OCI-LY7 (cell line): ENCODE measurements around the gene BCAT1. TPM values are rescaled to one million over a fixed set of nuclear protein-coding genes. Genes with fewer than 3 reads are reported as not detected.

ENCODE experiments used
- BruUV-seq: library from RNA; stranded (reverse); fragments of 400-500 nt; replicated peaks from 2 replicates; lab custom pipeline; 2021; lab: Mats Ljungman, UMichigan
- CTCF ChIA-PET: fragments of 300-600 bp; sonication (Branson Sonifier 250); formaldehyde crosslinking; loops from one replicate; lab custom pipeline; 2022; ENCODE audit warnings: antibody characterized with exemption; ENCODE audit not compliant: unreplicated experiment; lab: Charles Lee
- POLR2A ChIA-PET: fragments of 300-600 bp; sonication (Branson Sonifier 250); formaldehyde crosslinking; loops from one replicate; lab custom pipeline; 2022; ENCODE audit warnings: antibody characterized with exemption; lab: Charles Lee
- DNase-seq: peaks from one replicate; pipeline ENCODE4 v3.0.0-alpha.2; 2015; ENCODE audit warnings: low spot score
- H2AFZ ChIP-seq: fragments of 200-600 bp; sonication (generic), shearing (Covaris generic); 2 replicates; pipeline ENCODE4 v1.6.1; 2014; ENCODE audit warnings: mild to moderate bottlenecking, antibody characterized with exemption, low read length, moderate library complexity
- H3K27ac ChIP-seq: fragments of 200-600 bp; sonication (generic); 2 replicates; pipeline ENCODE4 v1.5.1; 2014; ENCODE audit warnings: mixed run types, low read depth, mild to moderate bottlenecking, moderate library complexity, low read length, inconsistent platforms; ENCODE audit not compliant: poor library complexity, severe bottlenecking
- H3K36me3 ChIP-seq: fragments of 200-600 bp; sonication (generic); 2 replicates; pipeline ENCODE4 v1.6.1; 2014; ENCODE audit warnings: mild to moderate bottlenecking, antibody characterized with exemption, low read length, moderate library complexity, mixed read lengths; ENCODE audit not compliant: insufficient read depth
- H3K4me1 ChIP-seq: fragments of 200-600 bp; sonication (generic); 2 replicates; pipeline ENCODE4 v1.5.1; 2014; ENCODE audit warnings: mild to moderate bottlenecking, low read length; ENCODE audit not compliant: insufficient read depth, poor library complexity, severe bottlenecking
- H3K4me2 ChIP-seq: fragments of 200-600 bp; sonication (generic); 2 replicates; pipeline ENCODE4 v1.6.1; 2014; ENCODE audit warnings: mild to moderate bottlenecking, low read length
- H3K4me3 ChIP-seq: fragments of 200-600 bp; sonication (generic); 2 replicates; pipeline ENCODE4 v1.5.1; 2014; ENCODE audit warnings: mild to moderate bottlenecking, low read depth, low read length; ENCODE audit not compliant: poor library complexity, severe bottlenecking
- H3K79me2 ChIP-seq: fragments of 200-600 bp; sonication (generic); 2 replicates; pipeline ENCODE4 v1.6.1; 2016; ENCODE audit warnings: low read depth, mild to moderate bottlenecking, low read length, moderate library complexity, mixed read lengths; ENCODE audit not compliant: insufficient read depth
- H3K9me2 ChIP-seq: fragments of 200-600 bp; sonication (generic); 2 replicates; pipeline ENCODE4 v1.6.1; 2016; ENCODE audit warnings: mild to moderate bottlenecking, low read length, mixed read lengths; ENCODE audit not compliant: insufficient read depth
- H3K9me3 ChIP-seq: fragments of 200-600 bp; sonication (generic); 2 replicates; pipeline ENCODE4 v1.6.1; 2014; ENCODE audit warnings: mild to moderate bottlenecking, mixed run types, low read length, mixed read lengths
- H4K20me1 ChIP-seq: fragments of 200-600 bp; sonication (generic); 2 replicates; pipeline ENCODE4 v1.6.1; 2014; ENCODE audit warnings: mild to moderate bottlenecking, antibody characterized with exemption, low read length, moderate library complexity, mixed read lengths; ENCODE audit not compliant: insufficient read depth
- EZH2phosphoT487 ChIP-seq: fragments of 200-600 bp; sonication (generic); IDR thresholded peaks from 2 replicates; pipeline ENCODE4 v1.6.1; 2018; ENCODE audit warnings: low read depth, borderline replicate concordance, mild to moderate bottlenecking, mixed run types, antibody characterized with exemption, low read length, moderate library complexity, mixed read lengths
- intact Hi-C: fragments of 100-400 bp; cut with micrococcal nuclease; formaldehyde crosslinking; loops from one replicate; pipeline ENCODE4 v1.10.0; 2022; ENCODE audit not compliant: unreplicated experiment
- total RNA-seq, 2 experiments: library from RNA; depleted of rRNA in 1 of 2; stranded (reverse); fragments of >200 nt in 1 of 2; shearing (Covaris generic) in 1 of 2; gene quantifications; 2 replicates each; pipeline ENCODE4 v1.2.3, GENCODE V29; 2014 to 2022
- TF ChIP-seq, protein P1 (sequence below): fragments of 200-600 bp; sonication (generic); conservative IDR thresholded peaks from 2 replicates; pipeline ENCODE4 v1.5.1; 2014; ENCODE audit warnings: mild to moderate bottlenecking, antibody characterized with exemption, low read length, moderate library complexity, mixed read lengths

The BCAT1 gene
- total RNA-seq, 2 experiments from 2014 or later, result 121 to 207 TPM

DNA sequence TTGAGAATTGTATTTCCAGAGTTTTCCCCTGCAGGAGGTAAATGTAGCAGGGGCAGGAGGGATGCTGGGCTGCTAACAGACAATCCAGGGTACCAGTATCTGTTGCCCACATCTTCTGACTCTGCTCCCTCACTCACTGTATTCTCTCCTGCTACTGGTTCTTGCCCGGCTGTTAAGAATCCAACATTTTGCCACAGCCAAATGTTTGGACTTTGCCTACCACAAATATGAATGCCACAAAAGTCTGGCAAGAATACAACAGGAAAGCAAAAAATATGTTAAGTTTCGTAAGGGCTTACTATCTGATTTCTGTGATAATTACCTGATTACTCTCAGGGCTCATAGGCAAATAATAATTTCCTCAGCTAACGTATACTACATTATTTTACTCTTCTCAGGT lies 160.0 kb downstream of the BCAT1 start:
- TF ChIP-seq EZH2phosphoT487, result no peak
- TF ChIP-seq, protein P1, sequence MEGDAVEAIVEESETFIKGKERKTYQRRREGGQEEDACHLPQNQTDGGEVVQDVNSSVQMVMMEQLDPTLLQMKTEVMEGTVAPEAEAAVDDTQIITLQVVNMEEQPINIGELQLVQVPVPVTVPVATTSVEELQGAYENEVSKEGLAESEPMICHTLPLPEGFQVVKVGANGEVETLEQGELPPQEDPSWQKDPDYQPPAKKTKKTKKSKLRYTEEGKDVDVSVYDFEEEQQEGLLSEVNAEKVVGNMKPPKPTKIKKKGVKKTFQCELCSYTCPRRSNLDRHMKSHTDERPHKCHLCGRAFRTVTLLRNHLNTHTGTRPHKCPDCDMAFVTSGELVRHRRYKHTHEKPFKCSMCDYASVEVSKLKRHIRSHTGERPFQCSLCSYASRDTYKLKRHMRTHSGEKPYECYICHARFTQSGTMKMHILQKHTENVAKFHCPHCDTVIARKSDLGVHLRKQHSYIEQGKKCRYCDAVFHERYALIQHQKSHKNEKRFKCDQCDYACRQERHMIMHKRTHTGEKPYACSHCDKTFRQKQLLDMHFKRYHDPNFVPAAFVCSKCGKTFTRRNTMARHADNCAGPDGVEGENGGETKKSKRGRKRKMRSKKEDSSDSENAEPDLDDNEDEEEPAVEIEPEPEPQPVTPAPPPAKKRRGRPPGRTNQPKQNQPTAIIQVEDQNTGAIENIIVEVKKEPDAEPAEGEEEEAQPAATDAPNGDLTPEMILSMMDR, result no peak
- H3K4me2 ChIP-seq, result no peak overlapping the region
- intact Hi-C loops, result loop anchor here (5.0 kb wide), 1 partner anchor 192 kb away; no protein-coding TSS in a partner anchor
- H3K4me1 ChIP-seq, result no peaks in the 10 kb centered on the region
- no peaks in the 10 kb centered on the region for H3K79me2 ChIP-seq
- no peaks in the 10 kb centered on the region for H3K9me3 ChIP-seq
- no peak overlapping the region for H3K27ac ChIP-seq
- H3K36me3 ChIP-seq, result no peaks in the 10 kb centered on the region
- H2AFZ ChIP-seq, result no peak overlapping the region
- H3K4me3 ChIP-seq, result no peak overlapping the region
- ChIA-PET POLR2A (no interaction called here), CTCF (no interaction called here)
- BruUV-seq, result no TSS peak
- no peak for DNase-seq
- H3K9me2 ChIP-seq, result no peaks in the 10 kb centered on the region
- H4K20me1 ChIP-seq, result no peaks in the 10 kb centered on the region

GRCh38 chr12:24780697-24781368 lies 168.1 kb downstream of the BCAT1 start:
- DNase-seq, result peak; percentile 27
- Histone ChIP-seq H3K9me3 (no peaks in the 10 kb centered on the region), H3K27ac (no peak overlapping the region), H3K4me2 (no peak overlapping the region), H3K4me3 (no peak overlapping the region), H3K79me2 (no peaks in the 10 kb centered on the region), H4K20me1 (no peaks in the 10 kb centered on the region), H2AFZ (no peak overlapping the region), H3K36me3 (no peaks in the 10 kb centered on the region), H3K9me2 (no peaks in the 10 kb centered on the region), H3K4me1 (no peaks in the 10 kb centered on the region)
- ChIA-PET CTCF (no interaction called here), POLR2A (interaction anchor here (0.7 kb wide), 2 partner anchors 1208 to 1882 kb away, joined by 3 read pairs; no protein-coding TSS in a partner anchor)
- BruUV-seq, result no TSS peak
- no peak for TF ChIP-seq EZH2phosphoT487
- TF ChIP-seq, protein P1, result peak; percentile 74
- intact Hi-C loops, result no loop called here
